HG03432 (cell line): ENCODE results near the gene STX1A.
"Not testable (repeated sequence)": the region's sequence is repeated elsewhere in the genome, so short reads cannot be mapped to it uniquely, and the experiment has no call there.

Experiments
- ATAC-seq: cut with Tn5 transposase; IDR thresholded peaks from one replicate; pipeline ENCODE4 v1.9.1; 2021; ENCODE audit warnings: mild to moderate bottlenecking, moderate library complexity; ENCODE audit not compliant: unreplicated experiment

The STX1A gene

DNA sequence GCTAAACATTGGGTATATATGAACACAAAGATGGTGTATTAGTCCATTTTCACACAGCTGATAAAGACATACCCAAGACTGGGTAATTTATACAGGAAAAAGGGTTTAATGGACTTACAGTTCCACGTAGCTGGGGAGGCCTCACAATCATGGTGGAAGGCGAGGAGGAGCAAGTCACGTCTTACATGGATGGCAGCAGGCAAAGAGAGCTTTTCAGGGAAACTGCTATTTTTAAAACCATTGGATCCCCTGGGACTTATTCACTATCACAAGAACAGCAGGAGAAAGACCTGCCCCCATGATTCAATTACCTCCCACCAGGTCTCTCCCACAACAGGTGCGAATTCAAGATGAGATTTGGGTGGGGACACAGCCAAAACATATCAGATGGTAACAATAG, 64.2 kb downstream of the STX1A start:
- not testable (repeated sequence) for ATAC-seq

DNA sequence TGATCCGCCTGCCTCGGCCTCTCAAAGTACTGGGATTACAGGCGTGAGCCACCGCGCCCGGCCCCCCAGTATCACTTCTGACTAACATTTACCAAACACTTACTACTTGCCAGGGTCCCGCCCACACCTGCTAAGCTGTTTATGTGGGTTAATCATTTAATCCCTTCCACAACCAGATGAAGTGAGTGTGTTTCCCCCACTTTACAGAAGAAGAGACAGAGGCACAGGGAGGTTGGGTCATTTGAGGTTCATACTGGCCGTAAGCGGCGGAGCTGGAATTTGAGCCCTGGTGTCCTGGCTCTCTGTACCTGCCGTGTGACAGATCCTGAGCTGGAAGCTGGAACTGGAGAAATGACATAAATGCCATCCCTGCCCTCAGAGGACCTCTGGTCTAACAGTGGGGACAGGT, 66.9 kb downstream of the STX1A start:
- ATAC-seq: no peak

DNA sequence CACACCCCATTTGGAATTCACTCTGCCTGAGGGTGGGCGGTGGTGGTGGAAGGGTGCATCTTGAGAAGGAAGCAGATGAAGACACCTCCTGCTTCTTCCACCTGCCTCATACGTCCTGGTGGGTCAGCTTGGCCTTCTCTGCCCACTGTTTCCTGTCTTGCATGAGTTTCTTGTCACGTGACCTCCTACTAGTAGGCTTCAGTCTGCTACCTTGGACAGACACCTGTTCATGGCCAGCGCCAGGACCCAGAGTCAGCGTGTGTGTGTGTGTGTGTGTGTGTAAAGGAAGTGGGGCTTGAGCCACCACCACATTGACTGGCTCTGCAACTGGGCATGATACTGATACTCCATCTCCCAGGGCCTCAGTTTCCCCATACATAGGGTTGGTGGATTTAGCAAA, 68.9 kb downstream of the STX1A start:
- ATAC-seq: no peak

DNA sequence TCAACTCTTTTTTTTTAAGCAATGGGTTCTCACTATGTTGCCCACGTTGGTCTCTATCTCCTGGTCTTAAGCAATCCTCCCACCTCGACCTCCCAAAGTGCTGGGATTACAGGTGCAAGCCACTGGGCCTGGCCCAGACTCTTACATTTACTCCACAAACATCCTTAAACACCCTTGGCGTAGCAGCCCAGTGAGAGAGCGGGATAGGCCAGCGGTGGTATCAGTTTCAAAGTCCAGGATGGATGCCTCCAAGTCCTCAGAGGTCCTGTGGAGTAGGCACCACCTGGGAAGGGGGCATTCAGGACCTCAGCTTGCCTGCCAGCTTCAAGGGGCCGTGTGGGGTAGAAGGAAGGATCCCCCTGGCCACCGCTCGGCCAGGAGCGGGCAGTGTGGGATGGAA, 69.9 kb downstream of the STX1A start:
- ATAC-seq: no peak
